Epithelial cell of prostate (primary cell): ENCODE results near the gene GPER1.
"Not testable (repeated sequence)": the region's sequence is repeated elsewhere in the genome, so short reads cannot be mapped to it uniquely, and the experiment has no call there.

Source experiments
- DNase-seq: peaks from one replicate; pipeline ENCODE4 v3.0.0-alpha.2; 2011; ENCODE audit warnings: low read depth, low spot score
- H3K27ac ChIP-seq: fragments of 450-650 bp; 2 replicates; pipeline ENCODE4 v1.5.1; 2017; ENCODE audit warnings: mild to moderate bottlenecking

GPER1 gene

GRCh38 chr7:1065585-1066241 is 22.2 kb upstream of the GPER1 start:
- DNase-seq: no peak
- no peak overlapping the region for H3K27ac ChIP-seq

- no peak overlapping the region for H3K27ac ChIP-seq
- no peak for DNase-seq
Observed at GRCh38 chr7:1066242-1066588, 21.7 kb upstream of the GPER1 start.

- H3K27ac ChIP-seq: no peak overlapping the region
- DNase-seq: no peak
Observed at GRCh38 chr7:1068013-1068412, 19.9 kb upstream of the GPER1 start.

- H3K27ac ChIP-seq: no peak overlapping the region
- DNase-seq: no peak
Observed at GRCh38 chr7:1068619-1069018, 19.3 kb upstream of the GPER1 start.

- DNase-seq: no peak
- H3K27ac ChIP-seq: no peak overlapping the region
Observed at GRCh38 chr7:1070544-1071011, 17.3 kb upstream of the GPER1 start.

- DNase-seq: no peak
- no peak overlapping the region for H3K27ac ChIP-seq
Observed at GRCh38 chr7:1071731-1072254, 16.1 kb upstream of the GPER1 start.

- no peak overlapping the region for H3K27ac ChIP-seq
- DNase-seq: no peak
Observed at GRCh38 chr7:1073142-1073977, 14.6 kb upstream of the GPER1 start.

GRCh38 chr7:1074018-1074417 is 13.9 kb upstream of the GPER1 start:
- H3K27ac ChIP-seq, DNase-seq: not testable (repeated sequence)

- no peak overlapping the region for H3K27ac ChIP-seq
Observed at GRCh38 chr7:1074593-1075431, 13.1 kb upstream of the GPER1 start.

GRCh38 chr7:1076184-1077072 is 11.5 kb upstream of the GPER1 start:
- no peak for DNase-seq
- no peak overlapping the region for H3K27ac ChIP-seq

More at GRCh38 chr7:1074593-1075431, 13.1 kb upstream of the GPER1 start:
- DNase-seq: no peak

GRCh38 chr7:1078519-1078918 is 9.4 kb upstream of the GPER1 start:
- no peak for DNase-seq
- no peak overlapping the region for H3K27ac ChIP-seq

- no peak overlapping the region for H3K27ac ChIP-seq
- no peak for DNase-seq
Observed at GRCh38 chr7:1078985-1079384, 8.9 kb upstream of the GPER1 start.

GRCh38 chr7:1079546-1079945 is 8.4 kb upstream of the GPER1 start:
- no peak for DNase-seq
- H3K27ac ChIP-seq: no peak overlapping the region

GRCh38 chr7:1080252-1080920 is 7.5 kb upstream of the GPER1 start:
- no peak for DNase-seq

GRCh38 chr7:1080921-1081255 is 7.0 kb upstream of the GPER1 start:
- no peak for DNase-seq
- H3K27ac ChIP-seq: no peak overlapping the region

More at GRCh38 chr7:1080252-1080920, 7.5 kb upstream of the GPER1 start:
- no peak overlapping the region for H3K27ac ChIP-seq

GRCh38 chr7:1081336-1081735 is 6.6 kb upstream of the GPER1 start:
- no peak overlapping the region for H3K27ac ChIP-seq
- no peak for DNase-seq

- H3K27ac ChIP-seq: no peak overlapping the region
- no peak for DNase-seq
Observed at GRCh38 chr7:1081931-1082401, 5.9 kb upstream of the GPER1 start.

GRCh38 chr7:1083729-1084657 is 3.9 kb upstream of the GPER1 start:
- no peak for DNase-seq
- no peak overlapping the region for H3K27ac ChIP-seq
